H1 (cell line): ENCODE results near the gene TRIM45. TPM values are rescaled to one million over a fixed set of nuclear protein-coding genes. Genes with fewer than 3 reads are reported as not detected.

ENCODE experiments used
- CTCF ChIA-PET: fragments of 300-600 bp; sonication (Branson Sonifier 250); formaldehyde crosslinking; loops from one replicate; lab custom pipeline; 2021; ENCODE audit not compliant: partially characterized antibody; lab: Charles Lee
- POLR2A ChIA-PET: fragments of 300-600 bp; sonication (Branson Sonifier 250); formaldehyde crosslinking; loops from one replicate; lab custom pipeline; 2021; ENCODE audit warnings: inconsistent platforms; ENCODE audit not compliant: partially characterized antibody; lab: Charles Lee
- DNase-seq, 2 experiments: peaks; one replicate each; pipeline versions ENCODE4 v3.0.0 to v3.0.0-alpha.2; 2010 to 2022; ENCODE audit warnings: low spot score in 2 of 2, low read depth in 1 of 2, mixed read lengths in 1 of 2
- FAIRE-seq: peaks from 2 replicates; lab custom pipeline; 2011; peaks lifted over from hg19 to GRCh38; lab: Jason Lieb, UNC
- H2AFZ ChIP-seq: 2 replicates; pipeline ENCODE4 v1.8.1; 2012; ENCODE audit warnings: low read length, inconsistent platforms
- H2AK5ac ChIP-seq: 2 replicates; pipeline ENCODE4 v1.6.1; 2013; ENCODE audit warnings: low read depth, low read length
- H2BK120ac ChIP-seq: replicated peaks from 2 replicates; pipeline ENCODE3; 2013; ENCODE audit warnings: low read depth, low read length, inconsistent platforms
- H2BK12ac ChIP-seq: 2 replicates; pipeline ENCODE4 v1.6.1; 2013; ENCODE audit warnings: low read depth, low read length
- H2BK15ac ChIP-seq: 2 replicates; pipeline ENCODE4 v1.6.1; 2013; ENCODE audit warnings: low read length
- H2BK20ac ChIP-seq: 2 replicates; pipeline ENCODE4 v1.6.1; 2013; ENCODE audit warnings: low read length
- H2BK5ac ChIP-seq: 2 replicates; pipeline ENCODE4 v1.6.1; 2013; ENCODE audit warnings: low read depth, low read length
- H3K14ac ChIP-seq: 2 replicates; pipeline ENCODE4 v1.6.1; 2013; ENCODE audit warnings: inconsistent platforms; ENCODE audit not compliant: insufficient read length
- H3K18ac ChIP-seq: 2 replicates; pipeline ENCODE4 v1.6.1; 2013; ENCODE audit warnings: low read length; ENCODE audit errors: extremely low read depth
- H3K23ac ChIP-seq: 2 replicates; pipeline ENCODE4 v1.6.1; 2013; ENCODE audit warnings: inconsistent platforms; ENCODE audit not compliant: insufficient read length
- H3K23me2 ChIP-seq: 2 replicates; pipeline ENCODE4 v1.6.1; 2013; ENCODE audit warnings: low read depth, low read length
- H3K27ac ChIP-seq: 2 replicates; pipeline ENCODE4 v1.6.1; 2011; ENCODE audit warnings: low read depth, low read length, inconsistent platforms
- H3K27me3 ChIP-seq, 4 experiments: replicated peaks in 1 of 4; 1 replicate in 1 of 4; 2 replicates in 3 of 4; pipeline versions ENCODE4 v1.6.1 to v1.8.1; 2011 to 2013; ENCODE audit warnings: low read length in 3 of 4, mild to moderate bottlenecking in 3 of 4, inconsistent platforms in 2 of 4, mixed read lengths in 2 of 4, moderate library complexity in 1 of 4; ENCODE audit not compliant: control insufficient read depth in 3 of 4, insufficient read depth in 3 of 4; ENCODE audit errors: extremely low read depth in 1 of 4
- H3K36me3 ChIP-seq, 4 experiments: 2 replicates each; pipeline versions ENCODE4 v1.6.1 to v1.8.1; 2011 to 2013; ENCODE audit warnings: mild to moderate bottlenecking in 4 of 4, low read length in 3 of 4, moderate library complexity in 2 of 4, control low read depth in 1 of 4, inconsistent platforms in 1 of 4; ENCODE audit not compliant: insufficient read depth in 4 of 4, control insufficient read depth in 2 of 4
- H3K4ac ChIP-seq: replicated peaks from 2 replicates; pipeline ENCODE3; 2013; ENCODE audit warnings: low read length, low read depth, mixed read lengths, inconsistent platforms; ENCODE audit not compliant: insufficient read length
- H3K4me1 ChIP-seq, 4 experiments: replicated peaks in 1 of 4; 1 replicate in 1 of 4; 2 replicates in 3 of 4; pipeline versions ENCODE4 v1.6.1 to v1.8.1; 2011 to 2013; ENCODE audit warnings: low read length in 3 of 4, inconsistent platforms in 2 of 4, mixed read lengths in 1 of 4; ENCODE audit not compliant: insufficient read depth in 4 of 4, control insufficient read depth in 3 of 4
- H3K4me2 ChIP-seq, 2 experiments: 2 replicates each; pipeline versions ENCODE4 v1.6.1 to v1.8.1; 2011 to 2013; ENCODE audit warnings: low read depth in 2 of 2, low read length in 2 of 2, control low read depth in 1 of 2, inconsistent platforms in 1 of 2, mild to moderate bottlenecking in 1 of 2; ENCODE audit not compliant: insufficient read depth in 1 of 2
- H3K4me3 ChIP-seq, 4 experiments: fragments of 200-600, 300-600 bp in 1 of 4; sonication (generic), shearing (Covaris generic), sonication (Bioruptor Twin) in 1 of 4; 2 replicates each; pipeline versions ENCODE4 v1.5.1 to v1.8.1; 2011 to 2016; ENCODE audit warnings: low read length in 4 of 4, low read depth in 3 of 4, control low read depth in 2 of 4, inconsistent platforms in 2 of 4, mild to moderate bottlenecking in 2 of 4, mixed read lengths in 1 of 4, moderate library complexity in 1 of 4; ENCODE audit not compliant: insufficient read depth in 2 of 4; ENCODE audit errors: extremely low read depth in 1 of 4
- H3K56ac ChIP-seq: replicated peaks from 2 replicates; pipeline ENCODE3; 2013; ENCODE audit warnings: low read depth, mild to moderate bottlenecking, mixed read lengths, low read length, inconsistent platforms; ENCODE audit not compliant: insufficient read length
- H3K79me1 ChIP-seq: 2 replicates; pipeline ENCODE4 v1.6.1; 2013; ENCODE audit warnings: low read depth, low read length, control low read depth
- H3K79me2 ChIP-seq, 2 experiments: 2 replicates each; pipeline versions ENCODE4 v1.6.1 to v1.8.1; 2012 to 2013; ENCODE audit warnings: low read length in 2 of 2, mild to moderate bottlenecking in 2 of 2, inconsistent platforms in 1 of 2; ENCODE audit not compliant: insufficient read depth in 2 of 2, control insufficient read depth in 1 of 2
- H3K9ac ChIP-seq, 4 experiments: replicated peaks in 1 of 4; 1 replicate in 1 of 4; 2 replicates in 3 of 4; pipeline versions ENCODE4 v1.6.1 to v1.8.1; 2011 to 2013; ENCODE audit warnings: low read depth in 3 of 4, low read length in 3 of 4, control low read depth in 2 of 4, mild to moderate bottlenecking in 2 of 4, moderate library complexity in 2 of 4, inconsistent platforms in 1 of 4; ENCODE audit errors: extremely low read depth in 1 of 4
- H3K9me3 ChIP-seq, 2 experiments: 2 replicates each; pipeline versions ENCODE4 v1.6.1 to v1.8.1; 2012 to 2013; ENCODE audit warnings: mild to moderate bottlenecking in 2 of 2, moderate library complexity in 2 of 2, control low read depth in 1 of 2, inconsistent platforms in 1 of 2, low read depth in 1 of 2, low read length in 1 of 2, mixed read lengths in 1 of 2; ENCODE audit not compliant: insufficient read depth in 2 of 2
- H4K20me1 ChIP-seq, 2 experiments: replicated peaks in 1 of 2; 2 replicates each; pipeline versions ENCODE3 to v1.8.1; 2011 to 2013; ENCODE audit warnings: inconsistent platforms in 2 of 2, low read length in 2 of 2, mild to moderate bottlenecking in 1 of 2; ENCODE audit not compliant: insufficient read depth in 2 of 2, control insufficient read depth in 1 of 2
- H4K5ac ChIP-seq: 2 replicates; pipeline ENCODE4 v1.6.1; 2013; ENCODE audit warnings: low read length, low read depth, mixed read lengths, inconsistent platforms; ENCODE audit not compliant: insufficient read length
- H4K8ac ChIP-seq: 2 replicates; pipeline ENCODE4 v1.8.0; 2013; ENCODE audit warnings: mild to moderate bottlenecking, moderate library complexity, low read length, inconsistent platforms; ENCODE audit not compliant: insufficient read depth; ENCODE audit errors: extremely low read depth
- H4K91ac ChIP-seq: replicated peaks from 2 replicates; pipeline ENCODE3; 2013; ENCODE audit warnings: low read length, mixed read lengths, inconsistent platforms; ENCODE audit not compliant: insufficient read length
- BACH1 ChIP-seq: IDR thresholded peaks from 2 replicates; pipeline ENCODE4 v1.6.1; 2012; ENCODE audit warnings: low read length, improper control_type of control experiment
- CEBPB ChIP-seq: IDR thresholded peaks from 2 replicates; pipeline ENCODE4 v1.6.1; 2012; ENCODE audit warnings: low read depth, low read length
- MAFK ChIP-seq: IDR thresholded peaks from 2 replicates; pipeline ENCODE4 v1.6.1; 2012; ENCODE audit warnings: low read depth, mild to moderate bottlenecking, improper control_type of control experiment, low read length
- SIX5 ChIP-seq: IDR thresholded peaks from 2 replicates; pipeline ENCODE4 v1.6.1; 2011; ENCODE audit warnings: mild to moderate bottlenecking, low read depth, low read length
- TAF7 ChIP-seq: optimal IDR thresholded peaks from 2 replicates; pipeline ENCODE3; 2011; ENCODE audit warnings: low read depth, mild to moderate bottlenecking, inconsistent platforms, low read length, moderate library complexity, borderline replicate concordance
- TEAD4 ChIP-seq: IDR thresholded peaks from 2 replicates; pipeline ENCODE4 v1.6.1; 2012; ENCODE audit warnings: low read depth, low read length, inconsistent platforms, mixed read lengths
- polyA plus RNA-seq, 7 experiments: library from polyadenylated mRNA; depleted of rRNA in 3 of 7; stranded (reverse) in 5 of 7; unstranded in 2 of 7; fragments of >200 nt in 5 of 7; fragments of 200-250 nt in 2 of 7; gene quantifications; 1 replicate in 5 of 7; 2 replicates in 1 of 7; 4 replicates in 1 of 7; pipeline versions ENCODE4 v1.2.1 to v1.2.3, GENCODE V29; 2011 to 2013; ENCODE audit warnings: missing spikeins in 2 of 7, mixed read lengths in 2 of 7
- total RNA-seq: library from RNA; stranded (reverse); fragmentation: NEBNext Ultra II Directional; extraction: Animal tissue kit (Norgen Biotek cat#: 25700); gene quantifications from 2 replicates; pipeline ENCODE4 v1.2.1, GENCODE V29; 2021

Gene TRIM45
- total and polyA plus RNA-seq, 2 of the 8 experiments (the other 6 are each of a cell fraction or from before 2014, with no cell fraction given): 13.7 to 16.7 TPM

GRCh38 chr1:117127795-117128194, 6.2 kb upstream of the TRIM45 start:
- Histone ChIP-seq H3K18ac (no peak overlapping the region; the same call in 1 of the 2 replicates), H2AFZ (no peak overlapping the region), H3K4ac (no peak overlapping the region), H2BK12ac (no peak overlapping the region), H3K36me3 (no peaks in the 10 kb centered on the region), H3K56ac (no peak overlapping the region), H4K8ac (no peak overlapping the region), H2BK20ac (peak overlapping the region; percentile 66; the same call in 1 of the 2 replicates), H3K4me3 (no peak overlapping the region), H3K14ac (no peak overlapping the region), H3K4me2 (no peak overlapping the region), H3K79me2 (no peaks in the 10 kb centered on the region), H2BK15ac (no peak overlapping the region), H3K9me3 (no peaks in the 10 kb centered on the region), H4K91ac (no peak overlapping the region), H2AK5ac (no peak overlapping the region), H3K27me3 (no peaks in the 10 kb centered on the region; a peak in 1 of 7 replicates), H2BK5ac (no peak overlapping the region), H3K79me1 (no peaks in the 10 kb centered on the region), H3K23ac (no peak overlapping the region), H3K23me2 (no peaks in the 10 kb centered on the region), H4K5ac (no peak overlapping the region), H3K27ac (no peak overlapping the region), H3K9ac (no peak overlapping the region), H3K4me1 (peaks cover 0 to 7% (median 2%) of the 10 kb centered on the region in 4 experiments; a peak in 2 of 7 replicates), H4K20me1 (no peaks in the 10 kb centered on the region), H2BK120ac (no peak overlapping the region)
- ChIA-PET POLR2A (interaction anchor here (0.6 kb wide), 1 partner anchor 121 kb away, joined by 3 read pairs; no protein-coding TSS in a partner anchor), CTCF (interaction anchor here (0.7 to 13.2 kb wide), 18 partner anchors 10 to 337 kb away, joined by 3 to 114 read pairs (median 6); no protein-coding TSS in a partner anchor)
- TF ChIP-seq MAFK (peak; percentile 75), CEBPB (peak; percentile 64), TAF7 (no peak), TEAD4 (0 out of 2 replicates have a peak, but pooled peaks have one; percentile 19), BACH1 (peak; percentile 93), SIX5 (no peak)
- FAIRE-seq: no peak
- DNase-seq: no peak
